ENCODE data around the gene RAB31.

GRCh38 chr18:9849407-9850283 lies 141.5 kb downstream of the RAB31 start:
- TF ChIP-seq CTCF (conservative IDR thresholded peaks at IDR 0.05; ENCODE audit: low read depth, low read length) (no peak), EZH2 (IDR thresholded peaks at IDR 0.05; ENCODE audit: borderline replicate concordance, low read depth, low read length, poor library complexity, severe bottlenecking) (no peak)
